Neural progenitor cell (in vitro differentiated cells): ENCODE data around the gene JPH3. TPM values are rescaled to one million over a fixed set of nuclear protein-coding genes. Genes with fewer than 3 reads are reported as not detected.

Source experiments
- DNase-seq: peaks from one replicate; pipeline ENCODE4 v3.0.0-alpha.2; 2016; ENCODE audit warnings: low spot score
- H2AFZ ChIP-seq: fragments of 200-600 bp; sonication (generic); replicated peaks from 2 replicates; pipeline ENCODE4 v1.6.1; 2016; ENCODE audit warnings: antibody characterized with exemption
- H3F3A ChIP-seq: fragments of 200-600 bp; sonication (generic); 2 replicates; pipeline ENCODE4 v1.6.1; 2016; ENCODE audit warnings: antibody characterized with exemption, low read depth
- H3K27ac ChIP-seq: fragments of 200-600 bp; sonication (generic); 2 replicates; pipeline ENCODE4 v1.5.1; 2016; ENCODE audit warnings: mild to moderate bottlenecking
- H3K27me3 ChIP-seq: fragments of 200-600 bp; sonication (generic); 2 replicates; pipeline ENCODE4 v1.6.1; 2016; ENCODE audit warnings: mild to moderate bottlenecking, moderate library complexity
- H3K36me3 ChIP-seq: fragments of 200-600 bp; sonication (generic); 2 replicates; pipeline ENCODE4 v1.5.1; 2016
- H3K4me1 ChIP-seq: fragments of 200-600 bp; sonication (generic); 2 replicates; pipeline ENCODE4 v1.6.1; 2016; ENCODE audit warnings: mixed run types
- H3K4me2 ChIP-seq: fragments of 200-600 bp; sonication (generic); 2 replicates; pipeline ENCODE4 v1.6.1; 2016
- H3K4me3 ChIP-seq: fragments of 200-600 bp; sonication (generic); 2 replicates; pipeline ENCODE4 v1.5.1; 2016
- H3K79me2 ChIP-seq: fragments of 200-600 bp; sonication (generic); 2 replicates; pipeline ENCODE4 v1.6.1; 2016; ENCODE audit warnings: low read depth
- H3K9ac ChIP-seq: fragments of 200-600 bp; sonication (generic); 2 replicates; pipeline ENCODE4 v1.6.1; 2016
- H3K9me3 ChIP-seq: fragments of 200-600 bp; sonication (generic); 2 replicates; pipeline ENCODE4 v1.5.1; 2016; ENCODE audit warnings: low read depth
- H4K20me1 ChIP-seq: fragments of 200-600 bp; sonication (generic); 2 replicates; pipeline ENCODE4 v1.6.1; 2016; ENCODE audit warnings: low read depth
- H3K27ac Mint-ChIP-seq: 3 replicates; pipeline ENCODE4 v1.8.0; 2021; ENCODE audit warnings: mixed read lengths
- H3K27me3 Mint-ChIP-seq: 2 replicates; pipeline ENCODE4 v1.8.0; 2022; ENCODE audit warnings: low read depth, mild to moderate bottlenecking, inconsistent platforms, moderate library complexity, mixed read lengths; ENCODE audit not compliant: insufficient read depth
- H3K36me3 Mint-ChIP-seq: 3 replicates; pipeline ENCODE4 v1.8.0; 2021; ENCODE audit warnings: mixed read lengths
- H3K4me1 Mint-ChIP-seq: 3 replicates; pipeline ENCODE4 v1.8.0; 2021; ENCODE audit warnings: mixed read lengths
- H3K4me3 Mint-ChIP-seq: 3 replicates; pipeline ENCODE4 v1.8.0; 2021; ENCODE audit warnings: mild to moderate bottlenecking, moderate library complexity, mixed read lengths
- H3K9me3 Mint-ChIP-seq: 3 replicates; pipeline ENCODE4 v1.8.0; 2020; ENCODE audit warnings: mixed read lengths
- CTCF ChIP-seq: fragments of 200-600 bp; sonication (generic); IDR thresholded peaks from 2 replicates; pipeline ENCODE4 v1.5.1; 2017; ENCODE audit warnings: antibody characterized with exemption, mild to moderate bottlenecking
- EZH2 ChIP-seq: fragments of 200-600 bp; sonication (generic); IDR thresholded peaks from 2 replicates; pipeline ENCODE4 v1.6.1; 2017; ENCODE audit warnings: antibody characterized with exemption, mild to moderate bottlenecking, moderate library complexity
- EZH2phosphoT487 ChIP-seq: fragments of 200-600 bp; sonication (generic); IDR thresholded peaks from 2 replicates; pipeline ENCODE4 v1.6.1; 2017; ENCODE audit warnings: antibody characterized with exemption
- total RNA-seq: library from RNA; depleted of rRNA; stranded (reverse); fragments of >200 nt; gene quantifications from 2 replicates; pipeline ENCODE4 v1.2.3, GENCODE V29; 2015; ENCODE audit warnings: low replicate concordance

Gene JPH3
- total RNA-seq, 1 donor from 2014 or later = 7.1 TPM

- no peak for DNase-seq
- no peak overlapping the region for H3K9ac ChIP-seq
- H4K20me1 ChIP-seq = peaks cover 23% of the 10 kb centered on the region
- H3K4me1 ChIP-seq = no peaks in the 10 kb centered on the region
- no peak overlapping the region for H3K4me2 ChIP-seq
- no peaks in the 10 kb centered on the region for H3K36me3 Mint-ChIP-seq
- no peaks in the 10 kb centered on the region for H3K9me3 ChIP-seq
- H3K9me3 Mint-ChIP-seq = peaks cover 5% of the 10 kb centered on the region
- peaks cover 14% of the 10 kb centered on the region for H3K27me3 Mint-ChIP-seq
- H3K4me1 Mint-ChIP-seq = peaks cover 13% of the 10 kb centered on the region
- H3K27ac Mint-ChIP-seq = no peak overlapping the region
- no peaks in the 10 kb centered on the region for H3K79me2 ChIP-seq
- H3K27ac ChIP-seq = no peak overlapping the region
- peak overlapping the region; percentile 33 for H3K4me3 Mint-ChIP-seq
- no peaks in the 10 kb centered on the region for H3K36me3 ChIP-seq
- H3K27me3 ChIP-seq = peaks cover 11% of the 10 kb centered on the region
- no peaks in the 10 kb centered on the region for H3F3A ChIP-seq
- TF ChIP-seq CTCF (no peak), EZH2 (no peak), EZH2phosphoT487 (no peak)
- H2AFZ ChIP-seq = no peak overlapping the region
- no peak overlapping the region for H3K4me3 ChIP-seq
Observed at GRCh38 chr16:87636741-87637140, 34.4 kb downstream of the JPH3 start.

GRCh38 chr16:87637357-87637756 is 35.0 kb downstream of the JPH3 start:
- peaks cover under 1% of the 10 kb centered on the region for H3K9me3 Mint-ChIP-seq
- H3K27ac Mint-ChIP-seq = no peak overlapping the region
- H2AFZ ChIP-seq = no peak overlapping the region
- H3K27me3 ChIP-seq = peaks cover 11% of the 10 kb centered on the region
- no peaks in the 10 kb centered on the region for H3K79me2 ChIP-seq
- no peaks in the 10 kb centered on the region for H3K36me3 ChIP-seq
- no peak overlapping the region for H3K4me2 ChIP-seq
- H3K27me3 Mint-ChIP-seq = peaks cover 13% of the 10 kb centered on the region
- no peak overlapping the region for H3K9ac ChIP-seq
- no peaks in the 10 kb centered on the region for H3K4me1 ChIP-seq
- H3K9me3 ChIP-seq = no peaks in the 10 kb centered on the region
- no peak for DNase-seq
- H3K27ac ChIP-seq = no peak overlapping the region
- H3K4me1 Mint-ChIP-seq = peaks cover 13% of the 10 kb centered on the region
- H3K4me3 Mint-ChIP-seq = no peak overlapping the region
- H3F3A ChIP-seq = no peaks in the 10 kb centered on the region
- H3K4me3 ChIP-seq = no peak overlapping the region
- TF ChIP-seq EZH2phosphoT487 (no peak), EZH2 (no peak), CTCF (no peak)
- peaks cover 23% of the 10 kb centered on the region for H4K20me1 ChIP-seq
- H3K36me3 Mint-ChIP-seq = no peaks in the 10 kb centered on the region

GRCh38 chr16:87638736-87639135 is 36.4 kb downstream of the JPH3 start:
- Histone ChIP-seq H3F3A (no peaks in the 10 kb centered on the region), H3K9me3 (no peaks in the 10 kb centered on the region), H3K27ac (no peak overlapping the region), H3K36me3 (no peaks in the 10 kb centered on the region), H3K4me3 (no peak overlapping the region), H3K4me1 (no peaks in the 10 kb centered on the region), H3K9ac (no peak overlapping the region), H4K20me1 (peaks cover 23% of the 10 kb centered on the region), H2AFZ (no peak overlapping the region), H3K4me2 (no peak overlapping the region), H3K27me3 (peaks cover 11% of the 10 kb centered on the region), H3K79me2 (no peaks in the 10 kb centered on the region)
- no peaks in the 10 kb centered on the region for H3K9me3 Mint-ChIP-seq
- no peak overlapping the region for H3K27ac Mint-ChIP-seq
- no peak for TF ChIP-seq EZH2phosphoT487
- no peak for TF ChIP-seq EZH2
- TF ChIP-seq CTCF = no peak
- no peak for DNase-seq
- no peaks in the 10 kb centered on the region for H3K36me3 Mint-ChIP-seq
- peaks cover 13% of the 10 kb centered on the region for H3K4me1 Mint-ChIP-seq
- H3K4me3 Mint-ChIP-seq = no peak overlapping the region
- H3K27me3 Mint-ChIP-seq = peaks cover 15% of the 10 kb centered on the region

GRCh38 chr16:87641721-87642120 is 39.4 kb downstream of the JPH3 start:
- Histone ChIP-seq H2AFZ (no peak overlapping the region), H3K27me3 (no peaks in the 10 kb centered on the region), H3K9me3 (no peaks in the 10 kb centered on the region), H3K4me1 (no peaks in the 10 kb centered on the region), H4K20me1 (peaks cover 5% of the 10 kb centered on the region), H3K79me2 (no peaks in the 10 kb centered on the region), H3K27ac (no peak overlapping the region), H3K4me2 (no peak overlapping the region), H3K4me3 (no peak overlapping the region), H3F3A (no peaks in the 10 kb centered on the region), H3K9ac (no peak overlapping the region), H3K36me3 (no peaks in the 10 kb centered on the region)
- H3K4me1 Mint-ChIP-seq = peaks cover 5% of the 10 kb centered on the region
- DNase-seq = no peak
- H3K27ac Mint-ChIP-seq = no peak overlapping the region
- TF ChIP-seq EZH2 (no peak), CTCF (no peak), EZH2phosphoT487 (no peak)
- no peaks in the 10 kb centered on the region for H3K9me3 Mint-ChIP-seq
- H3K4me3 Mint-ChIP-seq = no peak overlapping the region
- peaks cover 15% of the 10 kb centered on the region for H3K27me3 Mint-ChIP-seq
- H3K36me3 Mint-ChIP-seq = no peaks in the 10 kb centered on the region
